SK-N-SH (cell line): Measurements from ENCODE around the gene MARCHF10. TPM values are rescaled to one million over a fixed set of nuclear protein-coding genes. Genes with fewer than 3 reads are reported as not detected.

ENCODE experiments used
- CTCF ChIA-PET: fragments of 300-600, 350-600 bp; formaldehyde crosslinking; extraction: SDS; loops from one replicate; lab custom pipeline; 2021; lab: Yijun Ruan, JAX
- POLR2A ChIA-PET: fragments of 350-600 bp; sonication (Branson Sonifier 250); formaldehyde crosslinking; extraction: SDS; loops from one replicate; lab custom pipeline; 2020; ENCODE audit warnings: antibody characterized with exemption, inconsistent platforms; lab: Yijun Ruan, JAX
- DNase-seq: peaks from one replicate; pipeline ENCODE4 v3.0.0; 2012
- H2AFZ ChIP-seq: fragments of 200-600 bp; sonication (generic); 2 replicates; pipeline ENCODE4 v1.8.1; 2016; ENCODE audit warnings: antibody characterized with exemption, mild to moderate bottlenecking, low read depth
- H3F3A ChIP-seq: fragments of 200-600 bp; sonication (generic); replicated peaks from 2 replicates; pipeline ENCODE3; 2016; ENCODE audit warnings: antibody characterized with exemption, mild to moderate bottlenecking; ENCODE audit not compliant: insufficient read depth
- H3K27ac ChIP-seq, 2 experiments: fragments of 200-500 bp in 1 of 2; fragments of 200-600 bp in 1 of 2; sonication (Bioruptor generic) in 1 of 2; sonication (generic), shearing (Covaris generic) in 1 of 2; 2 replicates each; pipeline versions ENCODE4 v1.5.1 to v1.6.1; 2014 to 2016; ENCODE audit warnings: low read depth in 2 of 2, inconsistent platforms in 1 of 2, low read length in 1 of 2, mild to moderate bottlenecking in 1 of 2, mixed read lengths in 1 of 2
- H3K27me3 ChIP-seq: fragments of 200-600 bp; sonication (generic), shearing (Covaris generic); 2 replicates; pipeline ENCODE4 v1.6.1; 2016; ENCODE audit warnings: mixed run types; ENCODE audit not compliant: insufficient read depth
- H3K36me3 ChIP-seq, 2 experiments: fragments of 200-500 bp in 1 of 2; fragments of 200-600 bp in 1 of 2; sonication (Bioruptor generic) in 1 of 2; sonication (generic) in 1 of 2; replicated peaks in 1 of 2; 2 replicates each; pipeline versions ENCODE3 to v1.5.1; 2014 to 2016; ENCODE audit warnings: low read length in 1 of 2, mild to moderate bottlenecking in 1 of 2; ENCODE audit not compliant: insufficient read depth in 2 of 2, control insufficient read depth in 1 of 2
- H3K4me1 ChIP-seq, 2 experiments: fragments of 200-500 bp in 1 of 2; fragments of 200-600 bp in 1 of 2; sonication (Bioruptor generic) in 1 of 2; sonication (generic), shearing (Covaris generic) in 1 of 2; 2 replicates each; pipeline versions ENCODE4 v1.5.1 to v1.6.1; 2014 to 2016; ENCODE audit warnings: low read depth in 1 of 2, low read length in 1 of 2, mixed run types in 1 of 2; ENCODE audit not compliant: insufficient read depth in 2 of 2, control insufficient read depth in 1 of 2
- H3K4me2 ChIP-seq: fragments of 200-600 bp; sonication (generic), shearing (Covaris generic); 2 replicates; pipeline ENCODE4 v1.6.1; 2017; ENCODE audit warnings: mixed run types
- H3K4me3 ChIP-seq, 2 experiments: fragments of 200-500 bp in 1 of 2; fragments of 200-600 bp in 1 of 2; sonication (Bioruptor generic) in 1 of 2; sonication (generic), shearing (Covaris generic) in 1 of 2; 2 replicates each; pipeline versions ENCODE4 v1.5.1 to v1.8.1; 2014 to 2016; ENCODE audit warnings: low read depth in 2 of 2, inconsistent platforms in 1 of 2, low read length in 1 of 2, mild to moderate bottlenecking in 1 of 2, mixed read lengths in 1 of 2, moderate library complexity in 1 of 2
- H3K79me2 ChIP-seq: fragments of 200-600 bp; sonication (generic); 2 replicates; pipeline ENCODE4 v1.8.1; 2017; ENCODE audit warnings: mild to moderate bottlenecking; ENCODE audit not compliant: insufficient read depth
- H3K9ac ChIP-seq: fragments of 200-600 bp; sonication (generic); 2 replicates; pipeline ENCODE4 v1.6.1; 2017; ENCODE audit warnings: mixed run types
- H3K9me2 ChIP-seq: fragments of 200-600 bp; sonication (generic); 2 replicates; pipeline ENCODE4 v1.6.1; 2017; ENCODE audit warnings: mixed run types
- H3K9me3 ChIP-seq: fragments of 200-600 bp; sonication (generic); 2 replicates; pipeline ENCODE4 v1.6.1; 2017; ENCODE audit warnings: mixed run types, mild to moderate bottlenecking, moderate library complexity
- H4K20me1 ChIP-seq: fragments of 200-600 bp; sonication (generic); 2 replicates; pipeline ENCODE4 v1.6.1; 2017; ENCODE audit warnings: mild to moderate bottlenecking, mixed run types; ENCODE audit not compliant: insufficient read depth
- EP300 ChIP-seq, 2 experiments: IDR thresholded peaks; 2 replicates each; pipeline versions ENCODE4 v1.4.0 to v1.6.1; 2012; ENCODE audit warnings: borderline replicate concordance in 1 of 2, low read depth in 1 of 2, low read length in 1 of 2
- FOSL2 ChIP-seq: IDR thresholded peaks from 2 replicates; pipeline ENCODE4 v1.4.0; 2012; ENCODE audit warnings: low read depth, mild to moderate bottlenecking, moderate library complexity, borderline replicate concordance
- FOXM1 ChIP-seq: IDR thresholded peaks from 2 replicates; pipeline ENCODE4 v1.4.0; 2012; ENCODE audit warnings: low read depth, mild to moderate bottlenecking
- MAX ChIP-seq: IDR thresholded peaks from 2 replicates; pipeline ENCODE4 v1.4.0; 2012; ENCODE audit warnings: low read depth
- NFIC ChIP-seq: IDR thresholded peaks from 2 replicates; pipeline ENCODE4 v1.4.0; 2012; ENCODE audit warnings: borderline replicate concordance
- PBX3 ChIP-seq: IDR thresholded peaks from 2 replicates; pipeline ENCODE4; 2012
- REST ChIP-seq: IDR thresholded peaks from 2 replicates; pipeline ENCODE4 v1.6.1; 2012; ENCODE audit warnings: mild to moderate bottlenecking, low read depth, low read length, moderate library complexity
- SMC3 ChIP-seq: IDR thresholded peaks from 2 replicates; pipeline ENCODE4 v1.6.1; 2012; ENCODE audit warnings: low read depth, low read length, improper control_type of control experiment
- TAF1 ChIP-seq: IDR thresholded peaks from 2 replicates; pipeline ENCODE4 v1.6.1; 2012; ENCODE audit warnings: low read depth, mild to moderate bottlenecking, low read length, moderate library complexity, borderline replicate concordance
- TCF12 ChIP-seq: IDR thresholded peaks from 2 replicates; pipeline ENCODE4 v1.4.0; 2012
- TEAD4 ChIP-seq: IDR thresholded peaks from 2 replicates; pipeline ENCODE4 v1.4.0; 2012; ENCODE audit warnings: mild to moderate bottlenecking, borderline replicate concordance; ENCODE audit not compliant: insufficient read depth
- USF2 ChIP-seq: fragments of 150-350 bp; IDR thresholded peaks from 2 replicates; pipeline ENCODE4 v1.6.1; 2017; ENCODE audit warnings: antibody characterized with exemption, low read length, low read depth, borderline replicate concordance
- YY1 ChIP-seq: IDR thresholded peaks from 2 replicates; pipeline ENCODE4 v1.4.0; 2012; ENCODE audit warnings: low read depth, mild to moderate bottlenecking
- WGBS: methylation state at CpG from one replicate; pipeline ENCODE4 v1.1.6; 2017; ENCODE audit warnings: low lambda C conversion rate; 5-methylcytosine and 5-hydroxymethylcytosine counted together
- polyA plus RNA-seq, 3 experiments: library from polyadenylated mRNA; depleted of rRNA; stranded (reverse); fragments of >200 nt; gene quantifications; 2 replicates each; pipeline ENCODE4 v1.2.3, GENCODE V29; 2012

The MARCHF10 gene
- polyA plus RNA-seq, 1 of the 3 experiments (the other 2 are of a cell fraction): 0.16 TPM

- CTCF ChIA-PET: interaction anchor here (0.6 to 5.4 kb wide), 4 partner anchors 11 to 253 kb away, joined by 3 to 24 read pairs (median 3); no protein-coding TSS in a partner anchor
- H3K9me3 ChIP-seq: 0 out of 2 replicates have a peak, but pooled peaks cover 5% of the 10 kb centered on the region
These were observed 92.2 kb downstream of the MARCHF10 start for GRCh38 chr17:62715882-62716390.

More at GRCh38 chr17:62715882-62716390, 92.2 kb downstream of the MARCHF10 start:
- no peak for DNase-seq
- Histone ChIP-seq H3F3A (peaks cover 6% of the 10 kb centered on the region), H3K4me2 (no peak overlapping the region), H2AFZ (no peak overlapping the region), H3K9me2 (no peaks in the 10 kb centered on the region), H3K27me3 (no peaks in the 10 kb centered on the region), H3K4me1 (peaks cover 4 to 16% of the 10 kb centered on the region in 2 experiments; a peak in 3 of 4 replicates), H3K79me2 (no peaks in the 10 kb centered on the region), H3K4me3 (no peak overlapping the region), H3K36me3 (peaks cover 0 to 7% of the 10 kb centered on the region in 2 experiments), H3K27ac (no peak overlapping the region), H4K20me1 (no peaks in the 10 kb centered on the region), H3K9ac (no peak overlapping the region)
- no peak for TF ChIP-seq NFIC
- TF ChIP-seq FOSL2: no peak
- no peak for TF ChIP-seq USF2
- TF ChIP-seq SMC3: no peak
- no peak for TF ChIP-seq FOXM1
- no peak for TF ChIP-seq REST
- TF ChIP-seq MAX: no peak
- no peak for TF ChIP-seq YY1
- TF ChIP-seq PBX3: no peak
- no peak for TF ChIP-seq EP300 (IDR thresholded peaks at IDR 0.05; ENCODE audit: borderline replicate concordance in 1 of 2, low read depth in 1 of 2, low read length in 1 of 2)
- no peak for TF ChIP-seq TCF12
- TF ChIP-seq TEAD4: no peak
- no peak for TF ChIP-seq TAF1
- POLR2A ChIA-PET: no interaction called here
- 95% methylated on average over 18 of the region's 18 CpGs for WGBS
